Measurements from ENCODE around the gene HOXA7. TPM values are rescaled to one million over a fixed set of nuclear protein-coding genes. Genes with fewer than 3 reads are reported as not detected.

HOXA7 gene
- total and polyA plus RNA-seq, 2 donors (not counting 3 experiments of a cell fraction or from before 2014, with no cell fraction given) = 18.1 to 18.5 TPM

DNA sequence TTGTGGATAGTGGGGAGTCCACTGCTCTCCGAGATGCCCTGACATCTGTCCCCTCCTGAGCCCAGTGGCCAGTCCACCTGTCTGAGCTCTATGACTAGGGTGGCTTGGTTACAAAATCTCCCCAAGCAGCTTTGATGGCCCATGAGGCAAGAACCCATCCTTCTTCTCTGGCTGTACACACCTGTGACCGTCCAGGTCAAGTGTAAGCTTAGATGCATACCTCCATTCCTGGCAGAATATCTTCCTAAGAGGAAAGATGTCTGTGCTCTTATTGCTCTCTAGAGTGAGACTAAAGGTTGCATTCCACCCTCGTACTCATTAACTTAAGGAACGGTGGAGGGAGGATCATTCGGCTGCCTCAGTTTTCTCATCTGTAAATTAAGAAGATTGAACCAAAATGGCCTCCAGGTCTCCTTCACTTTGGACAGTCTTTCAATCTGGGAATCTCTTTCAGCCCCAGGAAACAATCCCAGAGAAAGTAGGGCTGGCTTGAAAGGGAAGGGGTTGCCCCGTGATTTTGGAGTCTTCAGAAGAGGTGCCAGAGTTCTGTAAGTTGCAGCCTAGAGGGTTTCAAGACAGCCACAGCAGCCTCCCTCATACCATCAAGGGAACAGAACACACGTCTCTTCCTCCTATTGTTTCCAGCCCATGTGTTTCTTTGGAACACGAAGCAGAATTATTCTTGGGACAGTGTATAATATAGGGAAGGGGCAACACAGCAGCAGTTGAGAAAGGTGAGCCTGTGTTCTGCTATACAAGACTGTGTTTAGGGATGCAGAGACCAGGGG lies 31.4 kb downstream of the HOXA7 start:
- Histone ChIP-seq H3K36me3 (ENCODE audit: control insufficient read depth in 2 of 2, extremely low read depth in 1 of 2, insufficient read depth in 2 of 2, low read length in 2 of 2) (peaks cover 0 to 11% of the 10 kb centered on the region in 2 experiments), H3K9me3 (replicated peaks; ENCODE audit: control insufficient read depth, insufficient read depth, low read length) (no peaks in the 10 kb centered on the region), H3K4me1 (ENCODE audit: control insufficient read depth, extremely low read depth, insufficient read depth, low read length) (peaks cover 73% of the 10 kb centered on the region), H3K4me3 (replicated peaks in 1 of 3; ENCODE audit: insufficient read depth in 1 of 3, low read depth in 1 of 3, low read length in 3 of 3) (no peak overlapping the region), H3K9ac (replicated peaks; ENCODE audit: extremely low read depth, insufficient read depth, low read length) (no peak overlapping the region), H3K9me1 (replicated peaks; ENCODE audit: control insufficient read depth, extremely low read depth, insufficient read depth, low read length) (no peaks in the 10 kb centered on the region), H4K20me1 (replicated peaks; ENCODE audit: control insufficient read depth, extremely low read depth, insufficient read depth, low read length) (no peaks in the 10 kb centered on the region), H3K27me3 (ENCODE audit: control insufficient read depth in 2 of 2, insufficient read depth in 2 of 2, low read length in 2 of 2) (no peaks in the 10 kb centered on the region), H2AFZ (ENCODE audit: low read depth, low read length) (no peak overlapping the region), H3K79me2 (ENCODE audit: control insufficient read depth, insufficient read depth, low read length) (peaks cover 67% of the 10 kb centered on the region), H3K27ac (ENCODE audit: insufficient read depth, low read depth, low read length) (peak overlapping the region; percentile 96), H3K4me2 (ENCODE audit: insufficient read depth, low read length) (peak overlapping the region; percentile 8)
- ChIA-PET POLR2A (interaction anchor here (0.5 to 0.8 kb wide), 2 partner anchors 54 to 933 kb away, joined by 3 to 6 read pairs; no protein-coding TSS in a partner anchor), CTCF (interaction anchor here (0.9 to 1.4 kb wide), 2 partner anchors 10 to 28 kb away, joined by 3 read pairs; no protein-coding TSS in a partner anchor)
- FAIRE-seq (peak; percentile 69), DNase-seq (ENCODE audit: low read depth, low spot score) (peak; percentile 60)
- intact Hi-C loops (cut with micrococcal nuclease) (loop anchor here (1.0 kb wide), 1 partner anchor 10 kb away; no protein-coding TSS in a partner anchor), dilution Hi-C loops (cut with MboI; ENCODE audit: extremely low pct_ligation_motif_present, low sequenced_read_pairs) (no loop called here)
- TF ChIP-seq POLR2A (IDR thresholded peaks at IDR 0.05; ENCODE audit: low read depth, low read length) (no peak), GATA2 (IDR thresholded peaks at IDR 0.05; ENCODE audit: insufficient read depth, insufficient read length, low read depth, low read length) (no peak), POLR2AphosphoS5 (IDR thresholded peaks at IDR 0.05; ENCODE audit: insufficient read depth, low read depth, low read length) (no peak), MAX (IDR thresholded peaks at IDR 0.05; ENCODE audit: insufficient read depth, insufficient read length) (no peak), FOS (IDR thresholded peaks at IDR 0.05; ENCODE audit: borderline replicate concordance, insufficient read depth, low read length) (no peak)
- TF ChIP-seq, protein P1, sequence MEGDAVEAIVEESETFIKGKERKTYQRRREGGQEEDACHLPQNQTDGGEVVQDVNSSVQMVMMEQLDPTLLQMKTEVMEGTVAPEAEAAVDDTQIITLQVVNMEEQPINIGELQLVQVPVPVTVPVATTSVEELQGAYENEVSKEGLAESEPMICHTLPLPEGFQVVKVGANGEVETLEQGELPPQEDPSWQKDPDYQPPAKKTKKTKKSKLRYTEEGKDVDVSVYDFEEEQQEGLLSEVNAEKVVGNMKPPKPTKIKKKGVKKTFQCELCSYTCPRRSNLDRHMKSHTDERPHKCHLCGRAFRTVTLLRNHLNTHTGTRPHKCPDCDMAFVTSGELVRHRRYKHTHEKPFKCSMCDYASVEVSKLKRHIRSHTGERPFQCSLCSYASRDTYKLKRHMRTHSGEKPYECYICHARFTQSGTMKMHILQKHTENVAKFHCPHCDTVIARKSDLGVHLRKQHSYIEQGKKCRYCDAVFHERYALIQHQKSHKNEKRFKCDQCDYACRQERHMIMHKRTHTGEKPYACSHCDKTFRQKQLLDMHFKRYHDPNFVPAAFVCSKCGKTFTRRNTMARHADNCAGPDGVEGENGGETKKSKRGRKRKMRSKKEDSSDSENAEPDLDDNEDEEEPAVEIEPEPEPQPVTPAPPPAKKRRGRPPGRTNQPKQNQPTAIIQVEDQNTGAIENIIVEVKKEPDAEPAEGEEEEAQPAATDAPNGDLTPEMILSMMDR (IDR thresholded peaks at IDR 0.05; ENCODE audit: extremely low read depth in 1 of 2, insufficient read depth in 1 of 2, low read depth in 1 of 2, low read length in 2 of 2) = no peak
- no TSS peak for BruUV-seq (replicated peaks)
